HepG2 (cell line): Measurements from ENCODE around the gene RGL3. TPM values are rescaled to one million over a fixed set of nuclear protein-coding genes. Genes with fewer than 3 reads are reported as not detected.
A peak's percentile ranks its signal among the peaks of the same experiment; 100 is the strongest.

Experiments
- CBX1 ChIP-seq: IDR thresholded peaks from one replicate; pipeline ENCODE4 v1.6.1; 2016; ENCODE audit warnings: antibody characterized with exemption, low read depth
- EEA1 ChIP-seq: sonication (generic); formaldehyde crosslinking; IDR thresholded peaks from 2 replicates; pipeline ENCODE4 v1.5.1; 2020; ENCODE audit warnings: mild to moderate bottlenecking, missing genetic modification reagents, borderline replicate concordance
- FLYWCH1 ChIP-seq: sonication (generic); formaldehyde crosslinking; IDR thresholded peaks from 2 replicates; pipeline ENCODE4 v1.8.1; 2023; ENCODE audit warnings: mild to moderate bottlenecking, missing genetic modification reagents
- IKZF5 ChIP-seq: IDR thresholded peaks from 2 replicates; pipeline ENCODE4 v1.6.1; 2018; ENCODE audit warnings: missing genetic modification reagents, mild to moderate bottlenecking, missing compliant biosample characterization
- JUND ChIP-seq: sonication (generic); formaldehyde crosslinking; IDR thresholded peaks from 2 replicates; pipeline ENCODE4 v1.8.0; 2022; ENCODE audit warnings: mild to moderate bottlenecking, missing genetic modification reagents
- KLF9 ChIP-seq: IDR thresholded peaks from 2 replicates; pipeline ENCODE4 v1.6.1; 2016; ENCODE audit warnings: low read depth
- NCOA1 ChIP-seq: sonication (generic); formaldehyde crosslinking; IDR thresholded peaks from 2 replicates; pipeline ENCODE4 v1.9.0; 2021; ENCODE audit warnings: missing genetic modification reagents
- NKX3-1 ChIP-seq: sonication (generic); formaldehyde crosslinking; IDR thresholded peaks from 2 replicates; pipeline ENCODE4 v1.5.0; 2020; ENCODE audit warnings: missing genetic modification reagents
- NR2F2 ChIP-seq: IDR thresholded peaks from 2 replicates; pipeline ENCODE4 v1.6.1; 2012; ENCODE audit warnings: low read depth, inconsistent platforms, borderline replicate concordance
- ONECUT2 ChIP-seq: sonication (generic); formaldehyde crosslinking; IDR thresholded peaks from 2 replicates; pipeline ENCODE4 v1.4.0; 2020; ENCODE audit warnings: missing genetic modification reagents
- PHF21A ChIP-seq: sonication (generic); formaldehyde crosslinking; IDR thresholded peaks from 2 replicates; pipeline ENCODE4 v1.5.0; 2020; ENCODE audit warnings: mild to moderate bottlenecking, missing genetic modification reagents
- POLR2AphosphoS5 ChIP-seq: IDR thresholded peaks from 2 replicates; pipeline ENCODE4 v1.6.1; 2012; ENCODE audit warnings: low read depth, low read length
- TBL1XR1 ChIP-seq: fragments of 150-350 bp; IDR thresholded peaks from 2 replicates; pipeline ENCODE4 v1.6.1; 2014; ENCODE audit warnings: borderline replicate concordance, low read length; ENCODE audit not compliant: partially characterized antibody
- ZC3H4 ChIP-seq: sonication (generic); formaldehyde crosslinking; IDR thresholded peaks from 2 replicates; pipeline ENCODE4 v1.4.0; 2020; ENCODE audit warnings: missing genetic modification reagents, borderline replicate concordance
- ZFP91 ChIP-seq: sonication (generic); formaldehyde crosslinking; IDR thresholded peaks from 2 replicates; pipeline ENCODE4 v1.9.0; 2022; ENCODE audit warnings: missing genetic modification reagents, mild to moderate bottlenecking, borderline replicate concordance
- ZKSCAN1 ChIP-seq: fragments of 150-350 bp; IDR thresholded peaks from 2 replicates; pipeline ENCODE4 v1.6.1; 2014; ENCODE audit warnings: low read length
- ZMYM2 ChIP-seq: sonication (generic); formaldehyde crosslinking; IDR thresholded peaks from 2 replicates; pipeline ENCODE4 v1.8.0; 2022; ENCODE audit warnings: mild to moderate bottlenecking, missing genetic modification reagents
- ZNF12 ChIP-seq: sonication (generic); formaldehyde crosslinking; IDR thresholded peaks from 2 replicates; pipeline ENCODE4 v1.5.0; 2020; ENCODE audit warnings: missing genetic modification reagents
- ZNF136 ChIP-seq: sonication (generic); formaldehyde crosslinking; IDR thresholded peaks from 2 replicates; pipeline ENCODE4 v1.8.1; 2022; ENCODE audit warnings: low read depth, mild to moderate bottlenecking, moderate library complexity, missing genetic modification reagents
- ZNF75D ChIP-seq: sonication (generic); formaldehyde crosslinking; IDR thresholded peaks from 2 replicates; pipeline ENCODE4 v1.8.1; 2023; ENCODE audit warnings: missing genetic modification reagents, mild to moderate bottlenecking, borderline replicate concordance
- ZZZ3 ChIP-seq: sonication (generic); formaldehyde crosslinking; IDR thresholded peaks from 2 replicates; pipeline ENCODE4 v1.4.0; 2020; ENCODE audit warnings: missing genetic modification reagents, mild to moderate bottlenecking, borderline replicate concordance
- polyA plus RNA-seq, 8 experiments: library from polyadenylated mRNA; depleted of rRNA in 3 of 8; stranded (reverse) in 7 of 8; unstranded in 1 of 8; fragments of >200 nt; fragmentation: Illumina TruSeq in 4 of 8; extraction: Trizol in 4 of 8; gene quantifications; 2 replicates each; pipeline versions ENCODE4 v1.2.1 to v1.2.3, GENCODE V29; 2011 to 2016; ENCODE audit warnings: low read depth in 4 of 8, missing spikeins in 1 of 8, mixed read lengths in 1 of 8; ENCODE audit not compliant: insufficient read depth in 1 of 8
- total RNA-seq, 5 experiments: library from RNA; depleted of rRNA; stranded (reverse); fragments of >200 nt; fragmentation: Illumina TruSeq; extraction: Trizol; gene quantifications; 2 replicates each; pipeline ENCODE4 v1.2.3, GENCODE V29; 2016; ENCODE audit warnings: low read depth in 1 of 5
- TF ChIP-seq, protein P1 (sequence below): sonication (generic); formaldehyde crosslinking; IDR thresholded peaks from 2 replicates; pipeline ENCODE4 v1.8.1; 2023; ENCODE audit warnings: mild to moderate bottlenecking, moderate library complexity, missing genetic modification reagents

RGL3 gene
- total and polyA plus RNA-seq, 2 of the 13 experiments (the other 11 are each of a cell fraction or from before 2014, with no cell fraction given): 4.2 to 7.6 TPM

DNA sequence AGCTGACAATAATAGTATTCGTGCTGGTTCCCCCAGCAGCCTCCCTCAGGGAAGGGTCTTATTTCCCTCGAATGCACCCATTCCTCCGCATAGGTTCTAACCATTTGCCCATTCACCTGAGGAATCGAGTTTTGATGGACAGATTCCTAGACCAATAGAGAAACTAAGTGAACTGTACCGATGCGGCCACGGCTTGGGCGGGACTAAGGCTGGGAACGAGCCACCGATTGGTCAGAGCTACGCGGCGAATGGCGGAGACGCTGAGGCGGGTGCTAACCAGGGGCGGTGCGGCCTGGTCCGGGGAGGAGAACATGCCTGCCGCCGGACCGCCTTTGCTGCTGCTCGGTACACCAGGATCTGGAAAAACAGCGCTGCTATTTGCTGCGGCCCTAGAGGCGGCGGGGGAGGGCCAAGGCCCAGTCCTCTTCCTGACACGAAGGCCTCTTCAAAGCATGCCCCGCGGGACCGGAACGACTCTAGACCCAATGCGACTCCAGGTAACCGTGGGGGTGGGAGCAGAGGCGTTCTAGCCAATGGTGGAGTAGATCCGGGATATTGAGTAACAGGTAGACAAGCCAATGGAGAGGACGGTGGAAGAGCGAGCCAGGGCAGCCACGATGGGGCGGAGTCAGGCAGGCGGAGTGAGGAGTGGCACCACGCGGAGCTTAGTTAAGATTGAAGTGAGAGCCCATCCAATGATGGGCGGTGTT is 44.5 kb downstream of the RGL3 start, which contains the start of gene SWSAP1 (continued):
- TF ChIP-seq PHF21A (CRISPR knock-in tag): peak; percentile 56; the same call in 1 of the 2 replicates
- no peak for TF ChIP-seq FLYWCH1
- TF ChIP-seq IKZF5 (CRISPR knock-in tag): peak; percentile 9
- TF ChIP-seq ZKSCAN1: no peak
- no peak for TF ChIP-seq TBL1XR1
- peak; percentile 81; the same call in 1 of the 2 replicates for TF ChIP-seq ZFP91 (CRISPR knock-in tag)
- 0 out of 2 replicates have a peak, but pooled peaks have one; percentile 31 for TF ChIP-seq ZNF12 (CRISPR knock-in tag)
- peak; percentile 45; the same call in 1 of the 2 replicates for TF ChIP-seq ZC3H4 (CRISPR knock-in tag)
- TF ChIP-seq POLR2AphosphoS5: peak; percentile 85
- 0 out of 2 replicates have a peak, but pooled peaks have one; percentile 57 for TF ChIP-seq ZZZ3 (CRISPR knock-in tag)
- TF ChIP-seq CBX1: peak; percentile 31
- TF ChIP-seq ZNF75D (CRISPR knock-in tag): no peak
- peak; percentile 24; the same call in 1 of the 2 replicates for TF ChIP-seq NKX3-1 (CRISPR knock-in tag)
- TF ChIP-seq ONECUT2: no peak
- no peak for TF ChIP-seq JUND (CRISPR knock-in tag)
- peak; percentile 60; the same call in 1 of the 2 replicates for TF ChIP-seq ZNF136 (CRISPR knock-in tag)
- TF ChIP-seq NCOA1 (CRISPR knock-in tag): no peak
- TF ChIP-seq EEA1 (CRISPR knock-in tag): peak; percentile 77; the same call in 1 of the 2 replicates
- no peak for TF ChIP-seq NR2F2
- TF ChIP-seq KLF9 (CRISPR knock-in tag): no peak
- TF ChIP-seq, protein P1, sequence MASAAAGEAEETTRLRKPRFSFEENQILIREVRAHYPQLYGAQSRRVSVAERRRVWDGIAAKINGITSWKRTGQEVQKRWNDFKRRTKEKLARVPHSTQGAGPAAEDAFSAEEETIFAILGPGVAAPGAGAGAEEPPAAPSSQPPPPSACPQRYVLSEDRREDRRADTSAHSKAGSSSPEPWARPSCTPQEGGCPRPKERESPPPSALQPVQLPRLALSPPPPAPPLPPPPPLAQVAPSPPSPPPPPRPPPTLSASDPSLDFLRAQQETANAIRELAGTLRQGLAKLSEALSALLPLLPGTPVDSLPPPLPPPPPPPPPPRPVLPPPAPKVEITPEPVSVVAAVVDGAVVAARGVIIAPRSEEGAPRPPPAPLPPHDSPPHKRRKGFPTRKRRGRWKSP: peak; percentile 76
- no peak for TF ChIP-seq ZMYM2
